HEK293 (cell line): ENCODE measurements around the gene ZSCAN30.

ENCODE experiments used
- CTCF ChIP-seq: fragments of 450-650 bp; formaldehyde crosslinking; IDR thresholded peaks from 2 replicates; pipeline ENCODE4 v1.5.1; 2016; ENCODE audit warnings: missing biosample characterization, missing genetic modification characterization
- TCF7L2 ChIP-seq: IDR thresholded peaks from 2 replicates; pipeline ENCODE4 v1.6.1; 2011; ENCODE audit warnings: low read depth, mild to moderate bottlenecking, inconsistent platforms, low read length, moderate library complexity, borderline replicate concordance
- ZBTB48 ChIP-seq: fragments of 450-650 bp; formaldehyde crosslinking; IDR thresholded peaks from 2 replicates; pipeline ENCODE4 v1.5.1; 2016; ENCODE audit warnings: missing biosample characterization, missing genetic modification characterization
- ZBTB49 ChIP-seq: fragments of 450-650 bp; formaldehyde crosslinking; IDR thresholded peaks from 2 replicates; pipeline ENCODE4 v1.5.1; 2016; ENCODE audit warnings: missing biosample characterization, missing genetic modification characterization, low read depth
- ZBTB7A ChIP-seq: fragments of 450-650 bp; formaldehyde crosslinking; IDR thresholded peaks from 2 replicates; pipeline ENCODE4 v1.5.1; 2016; ENCODE audit warnings: low read depth, missing biosample characterization, missing genetic modification characterization
- ZNF274 ChIP-seq, 2 experiments: fragments of 200-500 bp in 1 of 2; fragments of 450-650 bp in 1 of 2; sonication (Bioruptor generic) in 1 of 2; formaldehyde crosslinking in 1 of 2; IDR thresholded peaks; 2 replicates each; pipeline versions ENCODE4 v1.5.1 to v1.6.1; 2014 to 2016; ENCODE audit warnings: borderline replicate concordance in 1 of 2, inconsistent platforms in 1 of 2, low read length in 1 of 2, missing biosample characterization in 1 of 2, missing genetic modification characterization in 1 of 2
- ZNF311 ChIP-seq: fragments of 450-650 bp; formaldehyde crosslinking; IDR thresholded peaks from 2 replicates; pipeline ENCODE4 v1.5.1; 2017; ENCODE audit warnings: missing biosample characterization, missing genetic modification characterization, borderline replicate concordance
- ZNF354C ChIP-seq: fragments of 450-650 bp; formaldehyde crosslinking; IDR thresholded peaks from 2 replicates; pipeline ENCODE4 v1.5.1; 2016; ENCODE audit warnings: missing biosample characterization, missing genetic modification characterization, low read depth, borderline replicate concordance
- ZNF76 ChIP-seq: fragments of 450-650 bp; formaldehyde crosslinking; IDR thresholded peaks from 2 replicates; pipeline ENCODE4; 2016; ENCODE audit warnings: low read depth, missing biosample characterization, missing genetic modification characterization, borderline replicate concordance
- ZNF776 ChIP-seq: fragments of 450-650 bp; formaldehyde crosslinking; IDR thresholded peaks from 2 replicates; pipeline ENCODE4 v1.5.0; 2017; ENCODE audit warnings: missing biosample characterization, missing genetic modification characterization, borderline replicate concordance
- ZSCAN16 ChIP-seq: fragments of 450-650 bp; formaldehyde crosslinking; IDR thresholded peaks from 2 replicates; pipeline ENCODE4 v1.5.1; 2016; ENCODE audit warnings: missing biosample characterization, missing genetic modification characterization

- TF ChIP-seq ZNF311 (tag by site-specific recombination) (no peak), ZNF274 (IDR thresholded peaks at IDR 0.05; ENCODE audit: low read length) (no peak), ZNF274 (tag by site-specific recombination; IDR thresholded peaks at IDR 0.05; ENCODE audit: borderline replicate concordance) (no peak), CTCF (tag by site-specific recombination) (no peak), ZSCAN16 (tag by site-specific recombination) (no peak), ZBTB48 (no peak), ZBTB49 (tag by site-specific recombination) (no peak), ZNF76 (tag by site-specific recombination) (no peak), TCF7L2 (no peak), ZBTB7A (no peak), ZNF776 (tag by site-specific recombination) (no peak), ZNF354C (tag by site-specific recombination) (no peak)
These were observed 1.1 kb upstream of the ZSCAN30 start for GRCh38 chr18:35291166-35291565.
